ENCODE data around the gene ZYX. TPM values are rescaled to one million over a fixed set of nuclear protein-coding genes. Genes with fewer than 3 reads are reported as not detected.

The ZYX gene
- total RNA-seq, 6 donors from 2014 or later = 44.6 to 345 (median 222) TPM

DNA sequence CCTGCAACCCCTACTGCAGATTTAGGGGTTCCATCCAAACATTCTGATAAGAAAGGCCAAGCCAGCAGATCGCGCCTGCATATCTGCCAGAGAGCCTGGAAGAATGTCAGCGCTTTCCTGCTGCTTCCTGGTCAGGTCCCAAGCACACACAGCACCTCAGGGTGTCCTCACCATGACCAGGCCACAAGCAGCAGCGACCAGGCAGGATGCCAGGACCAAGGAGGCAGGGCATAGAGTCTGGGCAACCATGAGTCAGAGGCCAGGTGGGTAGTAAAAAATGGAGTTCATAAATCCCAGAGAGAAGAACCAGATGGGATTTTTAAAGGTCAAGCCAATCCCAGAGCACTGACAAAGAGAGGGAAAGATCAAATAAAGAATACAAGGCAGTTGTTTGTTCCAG is 13.2 kb upstream of the ZYX start:
- Histone ChIP-seq H3K4me1 (peaks cover under 1 to 14% (median 8%) of the 10 kb centered on the region in 4 donors), H3K36me3 (no peaks in the 10 kb centered on the region), H3K27ac (no peak overlapping the region), H3K9me3 (no peaks in the 10 kb centered on the region), H3K27me3 (peaks cover 0 to 7% (median 3%) of the 10 kb centered on the region in 4 donors), H3K4me3 (no peak overlapping the region)
- DNase-seq (no peak), ATAC-seq (ENCODE audit: low FRiP score in 2 of 2) (no peak)
- WGBS, 2 donors = 91 to 94% methylated on average over 4 of the region's 4 CpGs
- TF ChIP-seq, protein P1, sequence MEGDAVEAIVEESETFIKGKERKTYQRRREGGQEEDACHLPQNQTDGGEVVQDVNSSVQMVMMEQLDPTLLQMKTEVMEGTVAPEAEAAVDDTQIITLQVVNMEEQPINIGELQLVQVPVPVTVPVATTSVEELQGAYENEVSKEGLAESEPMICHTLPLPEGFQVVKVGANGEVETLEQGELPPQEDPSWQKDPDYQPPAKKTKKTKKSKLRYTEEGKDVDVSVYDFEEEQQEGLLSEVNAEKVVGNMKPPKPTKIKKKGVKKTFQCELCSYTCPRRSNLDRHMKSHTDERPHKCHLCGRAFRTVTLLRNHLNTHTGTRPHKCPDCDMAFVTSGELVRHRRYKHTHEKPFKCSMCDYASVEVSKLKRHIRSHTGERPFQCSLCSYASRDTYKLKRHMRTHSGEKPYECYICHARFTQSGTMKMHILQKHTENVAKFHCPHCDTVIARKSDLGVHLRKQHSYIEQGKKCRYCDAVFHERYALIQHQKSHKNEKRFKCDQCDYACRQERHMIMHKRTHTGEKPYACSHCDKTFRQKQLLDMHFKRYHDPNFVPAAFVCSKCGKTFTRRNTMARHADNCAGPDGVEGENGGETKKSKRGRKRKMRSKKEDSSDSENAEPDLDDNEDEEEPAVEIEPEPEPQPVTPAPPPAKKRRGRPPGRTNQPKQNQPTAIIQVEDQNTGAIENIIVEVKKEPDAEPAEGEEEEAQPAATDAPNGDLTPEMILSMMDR (IDR thresholded peaks at IDR 0.05) = no peak
- TF ChIP-seq POLR2A (IDR thresholded peaks at IDR 0.05) (no peak), EP300 (IDR thresholded peaks at IDR 0.05) (no peak), POLR2AphosphoS5 (IDR thresholded peaks at IDR 0.05) (no peak)

DNA sequence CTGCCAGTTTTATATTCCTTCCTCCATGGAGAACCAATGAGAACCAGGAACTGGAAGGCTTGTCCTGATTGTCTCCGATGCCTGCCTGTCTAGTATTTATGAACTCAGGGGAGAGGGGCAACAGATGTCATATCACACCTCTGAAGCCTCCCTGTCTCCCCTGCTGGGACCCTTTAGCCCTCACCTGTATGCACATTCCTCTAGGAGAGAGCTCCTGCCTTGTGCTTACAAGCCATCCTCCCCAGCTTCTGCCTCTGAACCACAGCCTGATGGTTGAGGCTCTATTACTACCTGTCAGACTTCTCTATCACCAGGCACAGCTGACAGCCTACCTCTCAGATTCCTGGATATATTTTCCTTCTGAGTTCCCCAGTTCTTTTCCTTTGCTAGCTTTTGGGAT is 12.8 kb upstream of the ZYX start:
- Histone ChIP-seq H3K36me3 (no peaks in the 10 kb centered on the region), H3K4me1 (peaks cover 0 to 12% (median 6%) of the 10 kb centered on the region in 4 donors), H3K27ac (no peak overlapping the region), H3K27me3 (peaks cover 0 to 5% (median 1%) of the 10 kb centered on the region in 4 donors), H3K4me3 (no peak overlapping the region), H3K9me3 (no peaks in the 10 kb centered on the region)
- no peak for DNase-seq
- TF ChIP-seq POLR2AphosphoS5 (IDR thresholded peaks at IDR 0.05) (no peak), EP300 (IDR thresholded peaks at IDR 0.05) (no peak), POLR2A (IDR thresholded peaks at IDR 0.05) (no peak)
- TF ChIP-seq, protein P1 (IDR thresholded peaks at IDR 0.05) = no peak
- WGBS, 2 donors = 92 to 100% methylated on average over 1 of the region's 1 CpG
- ATAC-seq (ENCODE audit: low FRiP score in 2 of 2) = no peak

DNA sequence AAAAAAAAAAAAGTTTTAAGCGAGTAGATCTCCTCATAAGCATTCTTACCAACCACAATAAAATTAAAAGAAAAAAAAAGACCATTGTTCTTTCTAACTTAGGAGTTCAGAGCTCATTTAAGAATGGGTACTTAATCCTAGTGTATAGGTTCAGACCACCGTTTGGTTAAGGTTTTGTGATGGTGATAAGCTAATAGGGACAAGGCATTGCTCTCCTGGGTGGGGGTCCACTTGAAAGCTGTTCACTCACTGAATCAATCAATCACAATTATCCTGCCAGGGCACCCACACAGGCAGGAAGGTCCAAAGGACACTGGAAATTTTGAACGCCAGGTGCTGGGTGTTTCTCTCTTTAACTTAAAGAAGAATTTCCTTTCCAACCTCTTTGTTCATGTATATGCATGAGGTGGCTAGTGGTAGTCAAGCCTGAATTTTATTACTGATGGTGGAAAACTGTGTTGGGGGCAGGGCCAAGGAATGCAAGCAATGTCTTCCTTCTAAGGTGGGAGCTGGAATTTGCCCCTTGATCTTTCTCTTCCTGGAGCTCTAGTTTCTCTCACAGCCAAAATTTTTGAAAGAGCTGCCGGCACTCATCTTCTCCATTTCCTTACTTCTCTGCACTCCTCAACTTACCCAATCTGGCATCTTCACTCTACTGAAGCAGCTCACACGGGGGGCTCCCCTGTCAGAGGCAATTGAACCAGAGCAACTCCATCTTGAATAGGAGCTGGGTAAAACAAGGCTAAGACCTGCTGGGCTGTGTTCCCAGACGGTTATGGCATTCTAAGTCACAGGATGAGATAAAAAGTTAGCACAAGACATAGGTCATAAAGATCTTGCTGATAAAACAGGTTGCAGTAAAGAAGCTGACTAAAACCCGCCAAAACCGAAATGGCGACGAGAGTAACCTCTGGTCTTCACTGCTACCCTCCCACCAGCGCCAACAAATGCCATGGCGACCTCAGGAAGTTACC is 11.2 kb upstream of the ZYX start:
- TF ChIP-seq EP300 (IDR thresholded peaks at IDR 0.05) (no peak), POLR2A (IDR thresholded peaks at IDR 0.05) (no peak), POLR2AphosphoS5 (IDR thresholded peaks at IDR 0.05) (no peak)
- TF ChIP-seq, protein P1 (IDR thresholded peaks at IDR 0.05) = no peak
- Histone ChIP-seq H3K27me3 (no peaks in the 10 kb centered on the region), H3K4me3 (no peak overlapping the region), H3K27ac (no peak overlapping the region), H3K36me3 (no peaks in the 10 kb centered on the region), H3K9me3 (no peaks in the 10 kb centered on the region), H3K4me1 (peaks cover 2 to 17% (median 8%) of the 10 kb centered on the region in 4 donors)
- DNase-seq = no peak
- WGBS, 2 donors = 78 to 84% methylated on average over 12 of the region's 12 CpGs
- ATAC-seq (ENCODE audit: low FRiP score in 2 of 2) = no peak

DNA sequence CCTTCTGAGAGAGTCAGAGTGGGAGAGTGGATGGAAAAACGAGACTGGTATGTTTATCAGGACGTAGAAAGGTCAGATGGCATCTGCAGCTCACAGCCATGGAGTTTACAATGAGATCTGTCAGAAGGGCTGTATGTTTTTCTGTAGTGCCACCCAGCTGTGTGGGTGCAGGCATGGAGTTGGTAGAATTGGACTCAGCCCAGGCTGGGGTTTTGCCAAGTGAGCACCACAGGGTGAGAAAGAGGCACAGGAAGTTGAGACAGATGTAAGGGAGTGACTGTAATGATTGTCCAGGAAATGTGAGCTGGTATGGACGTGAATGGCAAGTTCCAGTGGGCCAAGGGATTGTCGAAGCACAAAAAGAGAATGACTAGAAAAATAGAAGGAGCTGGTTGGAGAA is 9.1 kb upstream of the ZYX start:
- 31 to 42% methylated on average over 4 of the region's 4 CpGs for WGBS, 2 donors
- peak in 1 of 2 donors; percentile 76 for DNase-seq
- ATAC-seq (ENCODE audit: low FRiP score in 2 of 2) = peak in 1 of 2 donors; percentile 68
- peaks cover 6 to 31% (median 25%) of the 10 kb centered on the region in 4 donors for H3K4me1 ChIP-seq
- H3K27ac ChIP-seq = peak overlapping the region in 1 of 4 donors; percentile 56
- H3K27me3 ChIP-seq = no peaks in the 10 kb centered on the region
- no peaks in the 10 kb centered on the region for H3K36me3 ChIP-seq
- H3K4me3 ChIP-seq = no peak overlapping the region
- no peaks in the 10 kb centered on the region for H3K9me3 ChIP-seq
- no peak for TF ChIP-seq POLR2AphosphoS5 (IDR thresholded peaks at IDR 0.05)
- TF ChIP-seq, protein P1 (IDR thresholded peaks at IDR 0.05) = peak in 1 of 6 experiments; percentile 26
